HG02852 (cell line): ENCODE measurements around the gene HEATR5B.

ENCODE experiments used
- ATAC-seq: cut with Tn5 transposase; IDR thresholded peaks from one replicate; pipeline ENCODE4 v1.9.1; 2021; ENCODE audit warnings: mild to moderate bottlenecking, moderate library complexity; ENCODE audit not compliant: unreplicated experiment

HEATR5B gene

DNA sequence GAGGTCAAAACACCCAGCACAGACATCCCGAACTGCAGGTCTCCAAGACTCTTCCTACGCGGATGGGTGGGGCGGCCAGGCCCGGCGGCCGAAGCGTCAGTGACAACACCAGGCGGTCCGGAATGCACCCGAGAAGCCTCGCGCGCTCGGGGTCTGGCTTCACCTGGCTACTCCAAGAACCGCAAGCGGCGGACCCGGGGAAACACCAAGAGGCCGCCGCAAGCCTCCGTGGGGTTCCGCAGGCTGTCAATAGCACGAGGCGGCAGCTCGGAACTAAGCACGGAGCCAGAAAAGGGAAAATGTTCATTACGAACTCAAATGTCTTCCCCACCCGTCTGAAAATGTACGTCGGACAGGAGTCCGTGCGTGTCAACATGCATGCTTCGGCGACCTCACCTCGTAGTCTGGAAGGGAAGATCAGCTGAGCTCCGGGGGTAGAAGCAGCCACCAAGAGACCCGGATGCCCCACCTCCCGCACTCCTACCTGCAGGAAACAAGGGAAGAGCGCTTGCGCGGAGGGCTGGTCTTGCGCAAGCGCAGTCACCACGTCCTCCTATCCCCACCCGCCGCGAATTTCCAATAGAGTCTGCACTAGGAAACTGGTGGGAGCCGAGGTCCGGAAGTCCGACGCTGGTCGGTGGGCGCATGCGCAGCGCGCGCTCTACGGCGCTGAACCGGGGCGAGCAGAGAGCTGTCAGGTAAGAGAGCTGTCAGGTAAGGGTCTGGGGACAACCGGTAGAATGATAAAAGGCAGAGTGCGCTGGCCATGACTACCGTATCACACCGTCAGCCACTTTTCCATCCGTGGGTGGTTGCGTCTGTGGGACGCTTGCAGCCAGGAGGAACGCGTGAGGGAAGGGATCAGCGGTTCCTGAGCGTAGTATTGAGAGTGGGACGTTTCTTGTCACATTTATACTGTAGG lies at the start of gene HEATR5B, which contains the start of gene GPATCH11:
Gene HEATR5B, minus strand, starts transcription at position 500 of the 922 bp plus-strand sequence. CDS start 958 bp downstream, outside the sequence.
Gene GPATCH11, plus strand, starts transcription at position 646 of the 922 bp plus-strand sequence. CDS start 3,864 bp downstream, outside the sequence.
- ATAC-seq = peak; percentile 82

- ATAC-seq = no peak
These were observed 48.7 kb upstream of the HEATR5B start for GRCh38 chr2:37132914-37133313.

DNA sequence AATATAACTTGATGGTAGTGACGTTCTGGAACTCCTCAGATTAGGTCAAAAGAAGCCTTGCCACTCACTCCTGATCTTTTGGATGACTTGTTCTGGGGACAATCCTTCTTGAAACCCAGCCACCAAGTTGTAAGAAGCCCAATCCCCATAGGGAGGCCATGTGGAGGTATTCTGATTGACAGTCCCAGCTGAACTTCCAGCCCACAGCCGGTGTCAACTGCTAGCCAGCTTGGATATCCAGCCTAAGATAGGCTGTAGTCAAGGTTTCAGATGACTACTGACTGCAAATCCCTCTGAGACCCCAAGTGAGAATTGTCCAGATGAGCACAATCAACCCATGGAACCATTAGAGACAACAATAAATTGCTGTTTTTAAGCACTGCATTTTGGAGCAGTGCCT lies 41.2 kb upstream of the HEATR5B start:
- ATAC-seq = no peak

DNA sequence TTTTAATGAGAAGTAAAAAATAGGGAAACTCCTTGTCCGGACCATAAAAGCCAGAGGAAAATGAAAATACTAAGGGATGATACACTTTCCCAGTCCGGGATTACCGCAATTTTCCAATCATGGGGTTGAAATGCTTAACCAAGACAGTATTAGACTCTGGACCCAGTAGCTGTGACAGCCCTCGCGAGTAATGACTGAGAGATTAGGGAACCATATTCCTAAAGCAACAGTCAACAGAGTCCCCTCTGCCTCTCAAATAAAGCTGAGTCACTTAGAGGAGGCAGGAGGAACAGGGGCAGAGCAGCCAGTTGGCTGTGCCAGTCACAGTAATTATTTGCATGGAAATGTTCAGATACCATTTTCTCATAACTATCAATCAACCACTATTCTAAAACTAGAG lies 35.0 kb upstream of the HEATR5B start:
- no peak for ATAC-seq

DNA sequence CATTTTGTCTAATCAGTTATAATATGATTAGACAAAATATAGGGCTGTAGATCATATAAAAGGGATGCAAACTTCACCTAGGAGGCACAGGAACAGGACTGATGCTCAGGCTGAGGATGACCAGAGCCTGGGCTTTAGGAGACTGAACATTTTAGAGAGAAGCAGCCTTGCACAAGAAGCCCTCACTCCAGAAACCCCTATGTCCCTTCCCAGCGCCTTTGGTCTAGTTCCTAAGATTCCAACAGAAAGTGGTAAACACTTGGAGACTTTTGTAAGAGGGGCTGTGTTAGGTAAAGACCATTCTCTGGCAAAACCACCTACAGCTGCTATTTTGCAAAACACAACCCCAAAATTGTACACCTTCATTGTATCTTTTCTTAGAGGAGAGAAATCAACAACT lies 33.4 kb upstream of the HEATR5B start:
- ATAC-seq = no peak

GRCh38 chr2:37111958-37112357 lies 27.8 kb upstream of the HEATR5B start:
- ATAC-seq = no peak

DNA sequence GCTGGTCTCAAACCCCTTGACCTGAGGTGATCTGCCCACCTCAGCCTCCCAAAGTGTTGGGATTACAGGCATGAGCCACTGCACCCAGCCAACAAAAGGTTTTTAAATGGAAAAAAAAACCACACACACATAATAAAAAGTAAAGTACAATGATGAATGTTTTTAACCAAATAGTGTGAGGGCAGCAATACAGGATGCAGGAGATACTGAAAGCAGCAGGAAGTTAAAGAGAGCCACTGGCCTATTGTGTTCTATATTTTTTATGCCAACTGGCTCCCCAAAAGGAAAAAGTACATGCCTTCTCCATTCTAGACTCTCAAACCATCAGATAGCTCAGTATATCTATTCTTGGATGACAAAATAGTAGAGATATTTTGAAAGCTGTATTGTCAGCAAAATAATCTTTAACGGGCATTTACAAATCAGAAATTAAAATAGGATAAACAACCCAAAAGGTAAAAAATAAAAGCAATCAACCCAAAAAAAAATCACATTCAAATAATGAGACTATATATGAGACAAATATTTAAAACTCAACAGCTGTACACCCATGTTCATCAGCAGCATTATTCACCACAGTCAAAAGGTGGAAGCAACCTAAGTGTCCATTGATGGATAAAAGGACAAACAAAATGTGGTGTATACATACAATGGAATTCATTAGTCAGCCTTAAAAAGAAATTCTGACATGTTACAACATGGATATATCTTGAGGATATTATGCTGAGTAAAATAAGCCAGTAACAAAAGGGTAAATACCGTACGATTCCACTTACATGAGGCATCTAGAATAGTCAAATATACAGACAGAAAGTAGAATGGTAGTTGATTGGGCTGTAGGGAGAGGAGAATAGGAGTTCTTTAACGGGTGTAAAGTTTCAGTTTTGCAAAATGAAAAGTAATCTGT lies 26.4 kb upstream of the HEATR5B start:
- no peak for ATAC-seq

DNA sequence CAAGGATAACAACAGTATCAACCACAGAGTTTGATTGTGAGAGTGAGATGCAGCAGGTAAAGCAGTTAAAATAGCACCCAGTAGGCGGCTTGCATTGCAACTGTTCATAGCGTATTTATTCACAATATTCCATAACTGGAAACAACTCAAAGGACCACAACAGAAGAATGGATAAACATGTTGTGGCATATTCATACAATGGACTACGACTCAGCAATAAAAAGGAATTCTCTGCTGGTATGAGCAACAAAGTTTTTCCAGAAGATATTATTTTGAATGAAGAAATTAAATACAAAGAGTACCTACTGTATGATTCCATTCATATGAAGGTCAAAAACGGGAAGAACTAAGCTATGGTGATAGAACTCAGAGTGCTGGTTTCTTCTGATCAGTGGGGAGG lies 25.4 kb upstream of the HEATR5B start:
- no peak for ATAC-seq

DNA sequence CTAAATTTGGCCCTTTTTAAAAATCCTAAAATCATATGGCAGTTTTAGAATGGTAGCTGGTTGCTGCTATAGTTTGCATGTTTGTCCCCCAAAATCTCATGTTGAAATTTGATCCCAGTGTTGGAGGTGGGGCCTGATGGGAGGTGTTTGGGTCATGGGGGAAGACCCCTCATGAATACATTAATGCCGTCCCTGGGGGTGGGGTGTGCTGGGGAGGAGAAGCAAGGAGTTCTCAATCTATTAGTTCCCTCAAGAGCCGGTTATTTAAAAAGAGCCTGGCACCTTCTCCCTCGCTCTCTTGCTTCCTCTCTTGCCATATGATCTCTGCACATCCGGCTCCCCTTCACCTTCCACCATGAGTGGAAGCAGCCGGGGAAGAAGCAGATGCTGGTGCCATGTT lies 21.0 kb upstream of the HEATR5B start:
- ATAC-seq = no peak

- ATAC-seq = no peak
These were observed 20.0 kb upstream of the HEATR5B start for GRCh38 chr2:37104178-37104577.

DNA sequence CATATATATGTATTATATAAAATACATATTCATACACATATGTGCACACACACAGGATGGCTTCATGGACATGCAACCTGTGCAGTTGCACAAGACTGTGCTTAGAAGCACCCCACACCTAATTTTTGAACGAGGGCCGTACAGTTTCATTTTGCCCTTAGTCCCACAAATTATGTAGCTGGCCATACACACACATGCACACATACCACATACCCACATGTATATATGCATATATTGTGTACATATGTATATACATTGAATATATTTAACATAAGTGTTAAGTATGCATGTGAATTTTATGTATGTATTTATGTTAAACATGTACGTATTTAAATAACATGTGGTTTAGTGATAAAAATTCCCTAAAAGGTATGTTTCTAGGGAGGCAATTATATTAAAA lies 18.4 kb upstream of the HEATR5B start:
- ATAC-seq = no peak

GRCh38 chr2:37100054-37100453 lies 15.9 kb upstream of the HEATR5B start:
- no peak for ATAC-seq

GRCh38 chr2:37098416-37099118 lies 14.4 kb upstream of the HEATR5B start:
- no peak for ATAC-seq

DNA sequence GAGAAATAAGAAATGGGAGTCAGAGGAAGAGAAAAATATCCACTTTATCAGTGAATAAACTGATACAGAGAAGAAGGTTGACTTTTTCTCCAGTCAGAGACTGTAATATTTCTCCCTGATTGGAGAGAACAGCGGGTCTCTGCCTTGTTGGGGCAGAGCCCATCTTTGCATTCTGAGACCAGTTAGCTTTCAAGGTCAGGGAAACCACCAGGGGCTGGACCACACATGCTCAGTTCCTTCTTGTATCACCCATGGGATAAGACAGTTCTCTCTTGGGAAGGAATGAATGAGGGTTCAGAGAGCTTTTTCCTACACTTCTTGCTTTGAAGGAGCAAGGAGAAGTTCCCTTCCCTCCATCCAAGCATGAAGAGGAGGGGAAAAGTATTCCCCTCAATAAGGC lies 12.4 kb upstream of the HEATR5B start:
- ATAC-seq = no peak

DNA sequence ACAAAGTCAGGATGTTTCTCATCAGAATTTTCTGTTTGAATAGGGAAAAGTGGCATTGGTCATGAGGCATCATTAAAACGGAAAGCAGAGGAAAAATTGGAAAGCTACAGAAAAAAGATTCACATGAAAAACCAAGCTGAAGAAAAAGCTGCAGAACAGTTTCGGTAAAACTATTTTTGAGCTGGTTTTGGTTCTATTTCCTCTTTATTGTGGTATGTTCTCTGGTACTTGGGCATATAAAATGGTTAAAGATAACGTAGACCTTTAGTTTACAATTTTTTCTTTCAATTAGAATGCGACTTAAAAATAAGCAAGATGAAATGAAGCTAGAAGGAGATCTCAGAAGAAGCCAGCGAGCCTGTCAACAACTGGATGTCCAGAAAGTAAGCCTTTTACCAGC lies 7.7 kb upstream of the HEATR5B start:
- peak; percentile 49 for ATAC-seq

DNA sequence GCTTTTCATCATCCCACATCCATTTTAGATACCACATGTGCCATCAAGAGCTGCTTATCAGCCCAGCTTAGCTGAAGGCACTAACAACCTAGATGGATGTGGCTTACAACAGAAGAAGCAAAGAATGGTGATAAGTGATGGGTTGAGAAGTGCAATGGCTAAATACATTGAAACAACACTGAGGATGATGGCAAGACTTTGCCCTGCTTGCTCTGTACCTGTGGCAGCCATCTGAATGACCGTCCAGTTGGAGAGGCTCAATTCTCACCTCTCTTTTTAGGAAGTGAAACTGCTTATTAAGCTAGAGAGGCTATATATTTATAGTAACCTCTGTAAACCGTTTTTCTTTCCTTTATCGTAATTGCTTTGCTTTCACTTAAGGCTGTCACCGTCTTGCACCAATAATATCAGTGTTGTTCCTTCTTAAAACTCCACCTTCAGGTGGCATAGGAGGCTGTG lies 5.9 kb upstream of the HEATR5B start:
- peak; percentile 84 for ATAC-seq

DNA sequence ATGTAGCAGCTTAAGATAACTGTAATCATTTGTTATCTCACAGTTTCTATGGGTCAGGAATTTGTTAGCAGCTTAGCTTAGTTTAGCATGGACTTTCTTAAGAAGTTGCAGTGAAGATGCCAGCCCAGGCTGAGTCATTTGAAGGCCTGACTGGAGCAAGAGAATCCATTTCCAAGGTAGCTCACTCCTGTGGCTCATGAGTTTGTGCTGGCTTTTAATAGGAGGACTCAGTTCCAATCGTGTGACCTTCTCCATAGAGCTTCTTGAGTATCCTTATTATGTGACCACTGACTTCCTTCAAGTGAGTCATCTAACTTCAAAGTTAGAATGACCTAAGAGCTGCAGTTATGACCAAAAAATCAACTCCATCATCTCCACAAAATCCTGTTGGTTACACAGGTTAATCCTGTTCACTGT lies 1.6 kb upstream of the HEATR5B start:
- ATAC-seq = no peak

DNA sequence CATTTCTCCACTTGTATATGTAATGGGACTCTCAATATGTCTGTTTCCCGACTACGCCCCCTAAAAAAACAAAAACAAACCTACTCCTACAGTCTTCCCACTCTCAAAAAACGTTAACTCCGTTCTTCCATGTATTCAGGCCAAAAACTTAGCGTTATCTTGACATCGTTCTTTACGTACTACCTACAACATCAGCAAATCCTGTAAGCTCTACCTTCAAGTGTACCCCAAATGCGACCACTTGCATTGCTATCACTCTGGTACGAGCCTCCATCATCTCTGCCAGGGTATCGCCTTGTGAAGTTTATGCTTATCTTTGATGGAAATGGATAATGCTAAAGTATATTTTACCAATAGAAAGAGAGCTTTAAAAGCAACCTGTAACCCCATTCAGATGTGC lies 625 bp upstream of the HEATR5B start:
- ATAC-seq = no peak

DNA sequence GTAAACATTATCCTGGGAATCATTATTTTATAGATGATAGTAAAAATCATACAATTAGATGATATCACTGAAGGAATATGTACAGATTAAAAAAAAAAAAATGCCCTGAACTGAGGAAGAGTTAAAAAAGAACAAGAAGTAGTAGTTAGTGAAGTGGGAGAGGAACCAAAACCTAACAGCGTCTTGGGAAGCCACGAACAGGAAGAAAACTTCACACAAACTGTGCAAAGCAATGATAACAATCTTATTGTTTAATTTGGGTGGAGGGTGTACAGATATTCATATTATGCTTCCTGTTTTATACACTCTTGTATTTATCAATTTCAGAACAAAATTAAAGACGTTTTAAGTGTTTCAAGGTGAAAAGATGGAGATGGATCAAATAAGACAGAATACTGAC lies 3.5 kb downstream of the HEATR5B start:
- ATAC-seq = no peak

DNA sequence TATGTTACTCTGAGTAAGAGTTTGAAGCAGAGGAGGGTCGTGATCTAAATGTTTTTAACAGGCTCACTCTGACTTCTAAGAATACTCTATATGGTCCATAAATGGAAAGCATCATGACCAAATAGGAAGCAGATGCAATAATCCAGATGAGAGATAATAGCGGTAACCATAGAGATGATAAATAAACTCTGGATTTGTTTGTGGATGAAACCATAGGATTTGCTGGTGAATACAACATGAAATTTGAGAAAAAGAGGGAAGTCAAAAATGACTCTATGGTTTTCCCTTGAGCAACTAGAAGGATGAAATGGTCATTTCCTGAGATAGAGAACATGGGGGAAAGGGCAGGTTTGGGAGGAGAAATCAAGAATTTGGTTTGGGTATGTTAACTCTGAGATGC lies 3.9 kb downstream of the HEATR5B start:
- no peak for ATAC-seq

GRCh38 chr2:37070931-37071330 lies 13.2 kb downstream of the HEATR5B start:
- ATAC-seq = no peak
